HepG2 (cell line): ENCODE data around the gene PAGE5. TPM values are rescaled to one million over a fixed set of nuclear protein-coding genes. Genes with fewer than 3 reads are reported as not detected.

Experiments used
- ATAC-seq: fragments of 200-7000 bp; cut with Tn5 transposase; 3 replicates; pipeline ENCODE4 v1.9.1; 2020; ENCODE audit warnings: mild to moderate bottlenecking, moderate library complexity
- BruUV-seq: library from RNA; stranded (reverse); fragments of 400-500 nt; replicated peaks from 2 replicates; lab custom pipeline; 2021; lab: Mats Ljungman, UMichigan
- CTCF ChIA-PET: fragments of 300-600 bp; formaldehyde crosslinking; extraction: SDS; loops from one replicate; lab custom pipeline; 2021; ENCODE audit warnings: low total read pairs, inconsistent platforms, low intra/inter-chr PET ratio; lab: Yijun Ruan, JAX
- POLR2A ChIA-PET: fragments of 350-600 bp; sonication (Branson Sonifier 250); formaldehyde crosslinking; loops from one replicate; lab custom pipeline; 2020; ENCODE audit warnings: antibody characterized with exemption, inconsistent platforms; lab: Yijun Ruan, JAX
- DNase-seq: peaks from one replicate; pipeline ENCODE4 v3.0.0-alpha.2; 2015; ENCODE audit warnings: low spot score
- FAIRE-seq: peaks from 3 replicates; lab custom pipeline; 2011; peaks lifted over from hg19 to GRCh38; lab: Jason Lieb, UNC
- H2AFZ ChIP-seq: one replicate; pipeline ENCODE4 v1.6.1; 2011; ENCODE audit warnings: low read length, inconsistent platforms
- H3K27ac ChIP-seq: fragments of 300-600 bp; 3 replicates; pipeline ENCODE4 v1.8.0; 2011; ENCODE audit warnings: mixed run types, mild to moderate bottlenecking, mixed read lengths, low read length, inconsistent platforms; ENCODE audit not compliant: insufficient read depth; ENCODE audit errors: extremely low read length
- H3K27me3 ChIP-seq, 2 experiments: fragments of 200-600 bp in 1 of 2; 2 replicates in 1 of 2; 3 replicates in 1 of 2; pipeline versions ENCODE4 v1.6.0 to v1.8.0; 2011; ENCODE audit warnings: low read length in 2 of 2, mild to moderate bottlenecking in 2 of 2, moderate library complexity in 2 of 2, inconsistent platforms in 1 of 2; ENCODE audit not compliant: insufficient read depth in 2 of 2, control insufficient read depth in 1 of 2
- H3K36me3 ChIP-seq, 2 experiments: fragments of 200-600 bp in 1 of 2; replicated peaks in 1 of 2; 2 replicates in 1 of 2; 3 replicates in 1 of 2; pipeline versions ENCODE4 v1.5.1 to v1.8.0; 2011; ENCODE audit warnings: low read length in 2 of 2, inconsistent platforms in 1 of 2; ENCODE audit not compliant: insufficient read depth in 2 of 2, control insufficient read depth in 1 of 2
- H3K4me1 ChIP-seq: 2 replicates; pipeline ENCODE4 v1.5.1; 2012; ENCODE audit warnings: low read length, inconsistent platforms; ENCODE audit not compliant: insufficient read depth
- H3K4me2 ChIP-seq: 2 replicates; pipeline ENCODE4 v1.6.0; 2011; ENCODE audit warnings: low read depth, low read length, inconsistent platforms
- H3K4me3 ChIP-seq, 3 experiments: fragments of 200-600 bp in 1 of 3; sonication (generic), shearing (Covaris generic) in 1 of 3; replicated peaks in 1 of 3; 2 replicates each; pipeline ENCODE4 v1.5.1; 2011 to 2016; ENCODE audit warnings: low read length in 3 of 3, inconsistent platforms in 2 of 3, low read depth in 2 of 3, mild to moderate bottlenecking in 2 of 3, control low read depth in 1 of 3, mixed read lengths in 1 of 3; ENCODE audit not compliant: insufficient read depth in 1 of 3
- H3K79me2 ChIP-seq: one replicate; pipeline ENCODE4 v1.6.1; 2011; ENCODE audit warnings: low read length, inconsistent platforms; ENCODE audit not compliant: insufficient read depth
- H3K9ac ChIP-seq: 2 replicates; pipeline ENCODE4 v1.6.0; 2011; ENCODE audit warnings: mild to moderate bottlenecking, low read depth, low read length, inconsistent platforms; ENCODE audit not compliant: insufficient read depth
- H3K9me3 ChIP-seq: 2 replicates; pipeline ENCODE4 v1.5.1; 2012; ENCODE audit warnings: mild to moderate bottlenecking, low read length
- H4K20me1 ChIP-seq: 2 replicates; pipeline ENCODE4 v1.6.0; 2011; ENCODE audit warnings: inconsistent platforms, mild to moderate bottlenecking, low read length, moderate library complexity; ENCODE audit not compliant: insufficient read depth
- E2F1 ChIP-seq: sonication (generic); formaldehyde crosslinking; IDR thresholded peaks from 2 replicates; pipeline ENCODE4 v1.5.0; 2020; ENCODE audit warnings: missing genetic modification reagents
- E2F5 ChIP-seq: sonication (generic); formaldehyde crosslinking; conservative IDR thresholded peaks from 2 replicates; pipeline ENCODE4 v1.4.0; 2020; ENCODE audit warnings: missing genetic modification reagents
- HCFC1 ChIP-seq: fragments of 150-350 bp; IDR thresholded peaks from 2 replicates; pipeline ENCODE4 v1.6.1; 2014; ENCODE audit warnings: low read depth, low read length
- HIVEP1 ChIP-seq: sonication (generic); formaldehyde crosslinking; IDR thresholded peaks from 2 replicates; pipeline ENCODE4 v1.4.0; 2020; ENCODE audit warnings: mild to moderate bottlenecking, missing genetic modification reagents
- MED1 ChIP-seq: sonication (generic); formaldehyde crosslinking; IDR thresholded peaks from 2 replicates; pipeline ENCODE4 v1.4.0; 2020; ENCODE audit warnings: missing genetic modification reagents
- SMYD3 ChIP-seq: sonication (generic); formaldehyde crosslinking; IDR thresholded peaks from 2 replicates; pipeline ENCODE4 v1.8.1; 2023; ENCODE audit warnings: mild to moderate bottlenecking, missing genetic modification reagents
- SRSF1 ChIP-seq: fragments of 200-400 bp; formaldehyde crosslinking; optimal IDR thresholded peaks from 2 replicates; pipeline ENCODE3; 2017; ENCODE audit warnings: mild to moderate bottlenecking, low read depth, low read length, moderate library complexity
- TBX2 ChIP-seq: sonication (generic); formaldehyde crosslinking; IDR thresholded peaks from 2 replicates; pipeline ENCODE4 v1.5.0; 2020; ENCODE audit warnings: missing genetic modification reagents, mild to moderate bottlenecking, borderline replicate concordance
- TCF7L2 ChIP-seq: IDR thresholded peaks from 2 replicates; pipeline ENCODE4 v1.6.1; 2011; ENCODE audit warnings: mild to moderate bottlenecking, low read depth, low read length, moderate library complexity
- XRCC5 ChIP-seq: fragments of 200-400 bp; formaldehyde crosslinking; optimal IDR thresholded peaks from 2 replicates; pipeline ENCODE3; 2017; ENCODE audit warnings: mild to moderate bottlenecking, low read length
- YEATS4 ChIP-seq: sonication (generic); formaldehyde crosslinking; IDR thresholded peaks from 2 replicates; pipeline ENCODE4 v1.4.0; 2020; ENCODE audit warnings: missing genetic modification reagents, borderline replicate concordance
- ZBTB1 ChIP-seq: sonication (generic); formaldehyde crosslinking; IDR thresholded peaks from 2 replicates; pipeline ENCODE4 v1.4.0; 2020; ENCODE audit warnings: missing genetic modification reagents, borderline replicate concordance
- ZBTB2 ChIP-seq: sonication (generic); formaldehyde crosslinking; IDR thresholded peaks from 2 replicates; pipeline ENCODE4 v1.8.0; 2022; ENCODE audit warnings: low read depth, missing genetic modification reagents
- ZFP36L1 ChIP-seq: sonication (generic); formaldehyde crosslinking; IDR thresholded peaks from 2 replicates; pipeline ENCODE4 v1.8.0; 2022; ENCODE audit warnings: mild to moderate bottlenecking, missing genetic modification reagents, moderate library complexity
- ZNF235 ChIP-seq: sonication (generic); formaldehyde crosslinking; IDR thresholded peaks from 2 replicates; pipeline ENCODE4 v1.8.1; 2023; ENCODE audit warnings: mild to moderate bottlenecking, missing genetic modification reagents, borderline replicate concordance
- ZNF431 ChIP-seq: sonication (generic); formaldehyde crosslinking; IDR thresholded peaks from 2 replicates; pipeline ENCODE4 v1.9.0; 2022; ENCODE audit warnings: missing genetic modification reagents, low read depth, mild to moderate bottlenecking, borderline replicate concordance
- ZNF451 ChIP-seq: sonication (generic); formaldehyde crosslinking; IDR thresholded peaks from 2 replicates; pipeline ENCODE4 v1.5.0; 2020; ENCODE audit warnings: mild to moderate bottlenecking, missing genetic modification reagents
- ZNF496 ChIP-seq: sonication (generic); formaldehyde crosslinking; IDR thresholded peaks from 2 replicates; pipeline ENCODE4 v1.8.1; 2023; ENCODE audit warnings: mild to moderate bottlenecking, moderate library complexity, missing genetic modification reagents; ENCODE audit not compliant: insufficient replicate concordance
- ZNF704 ChIP-seq: sonication (generic); formaldehyde crosslinking; IDR thresholded peaks from 2 replicates; pipeline ENCODE4 v1.8.1; 2023; ENCODE audit warnings: mild to moderate bottlenecking, inconsistent platforms, moderate library complexity, missing genetic modification reagents, borderline replicate concordance
- ZNF777 ChIP-seq: sonication (generic); formaldehyde crosslinking; IDR thresholded peaks from 2 replicates; pipeline ENCODE4 v1.4.0; 2020; ENCODE audit warnings: missing genetic modification reagents
- WGBS: methylation state at CpG from one replicate; pipeline ENCODE4 v1.1.6; 2017; ENCODE audit warnings: low lambda C conversion rate; 5-methylcytosine and 5-hydroxymethylcytosine counted together
- in situ Hi-C: cut with HindIII; loops from 2 replicates; pipeline ENCODE4 v1.10.0; 2017; ENCODE audit warnings: low pct_unique_long_range_greater_than_20kb; ENCODE audit not compliant: extremely low pct_ligation_motif_present
- intact Hi-C: fragments of 100-400 bp; cut with micrococcal nuclease; formaldehyde crosslinking; loops from one replicate; pipeline ENCODE4 v1.10.0; 2022; ENCODE audit not compliant: unreplicated experiment
- polyA plus RNA-seq, 8 experiments: library from polyadenylated mRNA; depleted of rRNA in 3 of 8; stranded (reverse) in 7 of 8; unstranded in 1 of 8; fragments of >200 nt; fragmentation: Illumina TruSeq in 4 of 8; extraction: Trizol in 4 of 8; gene quantifications; 2 replicates each; pipeline versions ENCODE4 v1.2.1 to v1.2.3, GENCODE V29; 2011 to 2016; ENCODE audit warnings: low read depth in 4 of 8, missing spikeins in 1 of 8, mixed read lengths in 1 of 8; ENCODE audit not compliant: insufficient read depth in 1 of 8
- total RNA-seq, 5 experiments: library from RNA; depleted of rRNA; stranded (reverse); fragments of >200 nt; fragmentation: Illumina TruSeq; extraction: Trizol; gene quantifications; 2 replicates each; pipeline ENCODE4 v1.2.3, GENCODE V29; 2016; ENCODE audit warnings: low read depth in 1 of 5

The PAGE5 gene
- total and polyA plus RNA-seq, 2 of the 13 experiments (the other 11 are each of a cell fraction or from before 2014, with no cell fraction given), result not detected

- DNase-seq (no peak), FAIRE-seq (no peak), ATAC-seq (no peak)
- no TSS peak for BruUV-seq
- H3K27me3 ChIP-seq, result no peaks in the 10 kb centered on the region
- H3K9ac ChIP-seq, result no peak overlapping the region
- no peak overlapping the region for H2AFZ ChIP-seq
- no peaks in the 10 kb centered on the region for H3K36me3 ChIP-seq
- no peak overlapping the region for H3K27ac ChIP-seq
- POLR2A ChIA-PET, result no interaction called here
- WGBS, result 92% methylated on average over 1 of the region's 3 CpGs
- TF ChIP-seq SRSF1 (no peak), ZNF235 (CRISPR knock-in tag) (no peak), ZNF777 (CRISPR knock-in tag) (no peak), ZNF431 (no peak), TBX2 (no peak), HCFC1 (no peak), ZBTB1 (CRISPR knock-in tag) (no peak), ZNF704 (no peak), XRCC5 (no peak), ZNF496 (CRISPR knock-in tag) (no peak), HIVEP1 (CRISPR knock-in tag) (no peak), SMYD3 (no peak), TCF7L2 (no peak), E2F5 (no peak), E2F1 (no peak), ZBTB2 (CRISPR knock-in tag) (no peak), YEATS4 (CRISPR knock-in tag) (no peak), ZFP36L1 (CRISPR knock-in tag) (no peak), MED1 (no peak), ZNF451 (CRISPR knock-in tag) (no peak)
- no peaks in the 10 kb centered on the region for H3K4me1 ChIP-seq
- CTCF ChIA-PET, result no interaction called here
- no peaks in the 10 kb centered on the region for H4K20me1 ChIP-seq
- in situ Hi-C loops, result no loop called here
- H3K9me3 ChIP-seq, result no peaks in the 10 kb centered on the region
- intact Hi-C loops, result no loop called here
- H3K4me2 ChIP-seq, result no peak overlapping the region
- no peak overlapping the region for H3K4me3 ChIP-seq
- H3K79me2 ChIP-seq, result no peaks in the 10 kb centered on the region
Observed at GRCh38 chrX:55201930-55202579, 18.1 kb upstream of the PAGE5 start.
